GM21381 (cell line): Measurements from ENCODE around the gene MAML2.
"Not testable (repeated sequence)": the region's sequence is repeated elsewhere in the genome, so short reads cannot be mapped to it uniquely, and the experiment has no call there.

Experiments
- ATAC-seq: cut with Tn5 transposase; IDR thresholded peaks from one replicate; pipeline ENCODE4 v1.9.1; 2021; ENCODE audit warnings: mild to moderate bottlenecking, moderate library complexity; ENCODE audit not compliant: unreplicated experiment

The MAML2 gene

DNA sequence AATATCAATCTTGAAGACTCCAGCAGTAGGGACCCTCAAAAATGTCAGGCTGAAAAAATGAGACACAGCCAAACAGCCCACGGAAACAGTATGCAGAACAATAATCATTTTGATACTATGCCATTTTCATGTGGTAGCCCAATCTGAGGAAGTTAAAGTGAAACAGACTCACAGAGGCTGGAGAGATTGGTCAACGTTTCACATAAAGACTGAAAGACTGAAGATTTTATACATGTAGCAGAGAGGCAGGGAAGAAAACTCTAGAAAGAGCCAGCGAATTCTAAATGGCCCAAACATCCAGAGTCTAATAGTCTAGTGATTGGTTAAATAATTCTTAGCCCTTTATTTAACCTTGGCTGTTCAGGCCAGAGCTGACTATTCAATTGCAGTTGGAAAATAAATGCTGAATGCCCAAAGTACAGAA lies 49.4 kb downstream of the MAML2 start:
- peak; percentile 92 for ATAC-seq

DNA sequence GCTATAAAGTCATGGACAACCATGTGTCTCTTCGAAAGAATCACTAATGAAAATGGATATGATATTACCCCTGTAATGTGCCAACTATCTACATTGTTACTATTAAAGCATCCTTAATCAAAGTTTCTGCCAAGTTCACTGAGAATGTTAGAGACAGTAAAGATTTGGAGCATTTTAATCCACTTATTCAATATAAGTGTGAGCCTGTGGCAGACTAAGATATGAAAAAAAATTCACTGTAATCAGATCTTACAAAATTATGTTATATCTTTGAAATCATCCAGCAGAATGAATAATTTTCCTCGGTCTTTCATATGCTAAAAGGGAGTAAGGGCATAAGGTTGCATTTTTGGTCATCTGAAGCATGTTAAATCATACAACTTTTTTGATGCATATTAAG lies 49.9 kb downstream of the MAML2 start:
- ATAC-seq, result no peak

DNA sequence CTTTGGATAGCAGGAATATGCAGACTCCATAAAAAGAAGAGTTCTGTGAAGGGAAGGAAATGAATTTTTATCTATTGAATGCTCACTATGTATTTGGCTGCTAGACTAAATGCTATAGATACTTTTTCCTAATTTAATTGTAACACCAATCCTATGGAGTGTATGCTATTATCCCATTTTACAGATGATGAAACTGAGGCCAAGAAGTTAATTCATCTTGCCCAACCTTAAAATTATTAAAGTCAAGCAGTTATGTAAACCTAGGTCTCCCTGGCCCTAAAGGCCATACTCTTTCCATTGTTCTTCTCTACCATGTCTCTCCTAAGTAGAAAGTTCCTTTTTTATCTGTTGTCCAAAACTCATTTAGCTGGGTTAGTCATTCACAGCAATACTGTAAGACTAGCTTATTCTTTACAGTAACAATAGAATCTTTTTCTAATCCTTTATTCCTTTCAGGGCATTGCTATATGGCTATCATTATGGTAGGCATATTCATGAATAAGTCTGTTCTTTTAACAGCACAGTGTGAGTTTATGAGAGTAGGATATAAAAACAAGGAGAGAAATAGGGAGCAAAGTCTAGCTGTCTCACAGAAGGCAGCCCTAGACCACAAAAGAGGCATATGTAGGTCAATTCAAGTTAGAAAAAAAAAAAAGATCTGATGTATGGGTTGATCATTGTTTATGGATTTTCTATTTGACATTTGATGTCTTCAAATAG lies 50.5 kb downstream of the MAML2 start:
- ATAC-seq, result no peak

DNA sequence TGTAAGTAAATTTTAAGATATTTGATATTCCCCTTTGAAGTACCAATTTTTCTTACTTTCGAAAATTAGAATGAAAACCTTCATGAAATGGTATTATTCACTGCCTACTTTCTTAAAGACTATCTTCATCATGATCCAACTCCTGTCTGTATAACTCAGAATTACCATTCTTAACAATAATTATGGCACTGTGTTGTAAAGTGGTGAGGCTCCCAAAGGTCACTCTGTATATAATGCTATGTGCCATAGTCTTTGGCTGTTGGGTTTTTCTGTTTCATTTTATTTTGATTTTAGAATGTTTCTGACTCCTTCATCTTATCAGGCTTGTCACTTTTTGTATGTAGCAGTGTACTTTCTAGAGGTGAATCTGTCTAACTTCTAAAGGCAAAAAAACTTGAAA lies 52.4 kb downstream of the MAML2 start:
- no peak for ATAC-seq

DNA sequence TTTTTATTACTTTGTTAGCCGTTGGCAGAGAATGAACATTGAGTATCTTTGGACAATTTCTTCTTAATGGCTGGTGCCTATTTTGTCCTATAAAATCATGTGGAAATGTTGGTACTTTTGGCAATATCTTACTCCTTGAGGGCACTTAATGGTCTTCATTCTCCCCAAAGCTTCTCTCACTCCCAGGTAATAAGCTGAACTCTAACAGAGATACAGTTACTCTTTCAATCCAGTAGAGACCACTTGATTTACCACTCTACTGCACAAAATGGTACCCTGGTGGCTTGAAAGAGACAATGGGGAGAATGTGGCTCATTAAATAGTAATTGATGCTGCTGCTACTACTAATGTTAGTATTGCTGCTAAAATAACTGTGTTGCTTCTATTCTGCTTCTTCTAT lies 53.0 kb downstream of the MAML2 start:
- no peak for ATAC-seq

DNA sequence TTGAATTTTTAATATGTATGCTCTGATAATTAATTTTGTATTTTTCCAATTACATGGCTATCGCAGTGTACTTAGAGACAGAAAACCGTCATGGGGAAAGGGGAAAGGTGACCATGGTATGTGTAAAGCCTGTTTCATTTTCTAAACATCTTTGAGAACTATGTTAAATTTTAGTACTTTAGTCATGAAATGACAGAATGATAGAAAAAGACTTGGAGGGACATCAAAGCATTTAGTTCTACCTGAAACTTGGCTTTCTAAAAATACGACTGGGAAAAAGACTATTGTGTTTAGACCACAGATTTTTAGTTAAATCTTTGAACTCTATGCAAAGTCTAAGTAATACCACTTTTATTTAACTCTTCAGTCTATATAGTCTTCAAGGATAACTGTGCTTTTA lies 54.1 kb downstream of the MAML2 start:
- no peak for ATAC-seq

DNA sequence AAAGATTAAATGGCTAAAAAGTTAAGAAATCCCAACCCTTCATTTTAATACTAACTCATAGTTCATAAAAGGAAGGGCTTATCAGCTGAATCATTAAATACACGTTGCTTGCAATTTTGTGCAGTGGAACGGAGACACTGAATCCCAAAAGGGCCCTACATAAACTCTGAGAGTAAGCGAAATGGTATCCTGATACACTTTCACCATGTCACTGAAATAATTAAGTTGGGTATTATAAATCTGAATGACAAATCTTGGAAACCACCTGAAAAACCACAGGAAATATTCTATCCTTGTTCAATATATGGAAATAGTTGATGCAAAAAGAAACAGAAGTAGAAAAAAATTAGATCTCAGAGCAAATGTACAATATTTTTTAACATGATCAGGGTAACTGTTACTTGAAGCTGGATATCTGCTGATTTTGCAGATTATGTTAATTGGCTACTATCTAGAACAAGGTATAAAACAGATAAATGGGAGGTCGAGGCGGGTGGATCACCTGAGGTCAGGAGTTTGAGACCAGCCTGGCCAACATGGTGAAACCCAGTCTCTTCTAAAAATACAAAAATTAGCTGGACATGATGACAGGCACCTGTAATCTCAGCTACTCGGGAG lies 55.1 kb downstream of the MAML2 start:
- no peak for ATAC-seq

DNA sequence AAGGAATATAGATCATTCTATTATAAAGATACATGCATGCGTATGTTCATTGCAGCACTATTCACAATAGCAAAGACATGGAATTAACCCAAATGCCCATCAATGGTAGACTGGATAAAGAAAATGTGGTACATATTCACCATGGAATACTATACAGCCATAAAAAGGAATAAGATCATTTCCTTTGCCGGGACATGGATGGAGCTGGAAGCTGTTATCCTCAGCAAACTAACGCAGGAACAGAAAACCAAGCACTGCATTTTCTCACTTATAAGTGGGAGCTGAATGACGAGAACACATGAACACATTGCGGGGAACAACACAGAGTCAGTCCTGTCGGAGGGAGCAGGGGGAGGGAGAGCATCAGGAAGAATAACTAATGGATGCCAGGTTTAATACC lies 57.0 kb downstream of the MAML2 start:
- not testable (repeated sequence) for ATAC-seq

DNA sequence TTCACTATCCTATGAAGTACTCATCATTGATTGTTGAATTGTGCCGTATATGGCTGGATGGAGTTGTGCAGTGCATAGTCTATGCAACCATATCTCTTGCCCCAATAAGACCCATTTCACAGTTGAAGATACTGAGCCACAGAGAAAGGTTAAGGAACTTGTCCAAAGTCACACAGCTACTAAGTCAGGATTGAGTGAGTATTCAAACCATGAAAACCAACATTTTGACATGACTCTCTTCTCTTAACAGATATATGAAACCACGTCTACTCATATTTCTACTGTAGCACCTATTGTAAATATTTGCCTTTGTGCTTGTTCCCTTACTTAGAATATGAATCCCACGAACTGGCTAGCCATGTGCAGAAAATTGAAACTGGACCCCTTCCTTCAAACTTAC lies 58.1 kb downstream of the MAML2 start:
- ATAC-seq, result no peak

DNA sequence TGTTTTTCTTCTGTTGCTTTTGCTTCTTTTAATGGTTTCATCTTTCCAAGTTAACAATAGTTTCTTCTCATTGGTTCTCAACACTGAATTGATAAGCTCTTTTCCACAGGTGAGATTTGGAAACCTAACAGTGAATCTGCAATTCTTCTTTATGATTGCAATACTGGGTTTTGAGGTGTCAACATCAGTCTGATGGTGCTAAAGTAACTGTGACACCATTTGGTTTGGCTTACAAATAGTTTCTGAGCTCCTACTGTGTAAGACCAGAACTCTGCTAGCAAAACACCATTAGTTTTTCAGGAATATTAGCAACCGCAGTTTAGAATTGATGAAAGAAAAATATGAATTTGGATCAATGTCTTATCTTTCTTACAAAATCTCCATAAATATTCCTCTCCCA lies 58.6 kb downstream of the MAML2 start:
- ATAC-seq, result no peak

DNA sequence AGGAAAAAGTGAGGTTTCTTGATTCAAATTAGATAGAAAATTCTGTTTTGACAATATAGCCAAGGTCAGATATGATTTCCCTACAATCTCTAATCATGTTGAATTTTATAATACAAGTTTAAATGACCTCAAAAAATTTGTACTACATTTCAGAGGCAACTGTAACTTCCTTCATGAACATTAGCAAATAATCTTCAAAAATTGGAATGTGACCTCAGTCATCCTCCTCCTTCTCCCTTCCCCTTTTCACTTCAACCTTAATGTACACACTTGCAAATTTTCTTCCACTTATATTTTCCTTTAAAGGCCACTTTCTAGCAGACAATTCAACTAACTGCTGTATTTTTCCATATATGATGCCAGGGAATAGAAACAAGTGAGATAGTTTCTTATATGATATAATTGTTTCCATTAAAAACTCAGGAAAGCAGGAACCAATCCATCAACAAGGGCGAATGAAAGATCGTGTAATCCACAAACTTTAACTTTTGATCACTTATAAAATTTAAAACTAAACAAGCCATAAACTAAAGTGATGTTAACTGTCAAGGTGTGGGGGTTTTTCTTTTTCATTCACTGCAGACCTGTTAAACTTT lies 60.3 kb downstream of the MAML2 start:
- no peak for ATAC-seq

DNA sequence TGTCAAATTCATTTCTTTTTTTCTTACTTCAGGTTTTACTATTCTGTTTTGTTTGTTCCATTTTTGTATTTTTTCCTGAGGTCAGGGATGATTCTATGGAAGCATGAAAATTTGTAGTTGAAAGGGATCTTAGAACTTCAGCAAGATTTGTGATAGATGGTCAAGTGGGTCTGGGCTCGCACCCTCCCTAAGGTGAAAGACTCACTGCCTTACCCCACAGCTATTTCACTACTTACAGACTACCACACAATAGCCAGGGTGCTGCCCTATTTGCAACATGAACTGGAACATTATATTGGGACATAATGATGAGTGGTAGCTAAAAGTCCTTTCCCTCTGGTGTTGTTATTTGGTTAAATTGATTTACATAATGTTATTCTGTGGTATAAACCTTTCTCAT lies 62.6 kb downstream of the MAML2 start:
- no peak for ATAC-seq

DNA sequence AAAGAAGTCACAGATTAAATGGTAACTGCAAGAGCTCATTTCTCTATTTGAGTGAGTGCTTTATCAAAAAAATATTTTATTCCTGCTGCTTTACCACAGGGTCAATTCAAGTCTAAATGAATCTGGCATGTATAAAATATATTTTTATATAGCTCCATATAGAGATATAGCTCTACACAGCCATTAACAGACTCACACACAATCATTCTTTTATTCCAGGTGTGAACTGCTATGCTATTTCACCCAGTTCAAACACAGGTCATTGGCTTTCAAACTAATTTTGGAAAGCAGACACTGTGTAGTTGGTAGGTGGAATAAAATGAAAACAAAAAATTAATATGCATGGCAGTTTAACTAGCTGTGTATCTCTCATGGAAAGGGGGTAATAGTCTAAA lies 63.1 kb downstream of the MAML2 start:
- no peak for ATAC-seq

DNA sequence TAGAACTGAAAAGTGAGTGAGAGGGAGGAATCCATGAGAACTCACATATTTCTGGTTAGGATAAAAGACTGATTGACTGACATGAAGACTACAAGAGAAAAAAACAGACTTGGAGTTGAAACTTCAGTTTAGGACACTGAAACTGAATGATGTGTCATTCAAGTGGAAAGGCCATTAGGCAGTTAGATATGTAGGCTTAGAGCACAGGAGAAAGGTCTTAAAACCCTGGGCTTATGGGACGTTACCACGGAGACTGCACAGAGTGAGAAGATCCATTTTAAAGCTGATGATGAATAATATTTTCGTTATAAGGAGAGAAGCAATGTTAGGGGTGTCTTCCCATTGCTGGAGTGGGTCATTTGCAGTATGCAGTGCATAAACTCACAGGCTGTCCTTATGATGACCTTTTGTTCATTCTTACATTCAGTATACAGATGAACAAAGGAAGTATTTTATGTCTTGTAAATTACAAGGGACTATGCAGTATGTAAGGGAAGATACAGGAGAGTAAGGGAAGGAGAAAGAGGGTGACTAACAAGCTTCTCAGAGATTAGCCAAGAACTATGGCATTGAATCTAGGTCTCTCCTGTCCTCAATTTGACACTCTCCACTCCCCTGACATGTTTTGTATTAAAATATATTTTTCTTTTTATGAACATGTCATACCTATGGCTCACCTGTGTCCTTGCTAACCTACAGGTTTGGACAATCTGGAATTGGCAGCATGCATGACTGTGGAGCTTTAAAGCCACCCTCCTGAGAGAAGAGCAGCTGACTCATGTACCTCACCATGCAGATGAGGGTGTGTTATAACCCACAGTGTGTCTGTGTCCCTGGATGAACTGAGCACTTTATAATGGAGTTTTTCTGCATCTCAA lies 63.7 kb downstream of the MAML2 start:
- no peak for ATAC-seq

DNA sequence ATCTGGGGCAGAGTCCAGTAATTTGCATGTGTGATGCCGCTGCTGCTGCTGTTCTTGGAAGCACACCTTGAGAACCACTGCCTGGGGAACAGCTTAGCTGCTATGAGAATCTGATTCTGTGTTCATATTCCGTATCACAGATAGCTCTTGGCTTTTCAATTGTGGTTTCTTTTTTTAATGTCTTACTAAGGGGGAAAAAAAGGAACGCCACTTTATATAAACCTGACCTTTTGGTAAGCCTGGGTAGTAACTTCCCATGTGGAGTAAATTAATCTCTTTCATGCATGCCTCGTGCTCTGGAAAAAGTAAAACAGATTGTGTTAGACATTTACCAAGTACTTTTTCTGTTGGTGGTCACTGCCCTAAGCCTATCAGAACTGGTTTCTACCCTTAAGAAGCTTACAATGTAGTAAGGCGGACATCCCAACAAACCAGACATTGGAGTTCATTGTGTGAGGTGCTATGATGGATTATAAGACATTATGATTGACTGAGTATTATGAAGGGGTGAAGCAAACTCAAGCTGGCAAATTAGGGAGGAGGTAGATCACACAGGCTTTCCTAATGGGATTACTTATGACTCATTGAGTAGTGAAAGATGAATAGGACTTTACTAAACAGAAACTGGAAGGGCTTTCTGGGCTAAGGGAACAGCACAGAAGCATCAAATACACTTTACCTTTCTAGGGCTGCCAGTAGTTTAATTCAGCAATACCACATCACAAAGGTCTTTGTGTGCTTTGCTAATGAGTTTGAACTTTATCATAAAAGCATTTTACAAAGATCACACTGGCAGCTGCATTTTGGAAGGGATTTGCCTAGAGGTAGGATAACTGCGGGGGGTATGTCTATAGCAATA lies 64.7 kb downstream of the MAML2 start:
- no peak for ATAC-seq

DNA sequence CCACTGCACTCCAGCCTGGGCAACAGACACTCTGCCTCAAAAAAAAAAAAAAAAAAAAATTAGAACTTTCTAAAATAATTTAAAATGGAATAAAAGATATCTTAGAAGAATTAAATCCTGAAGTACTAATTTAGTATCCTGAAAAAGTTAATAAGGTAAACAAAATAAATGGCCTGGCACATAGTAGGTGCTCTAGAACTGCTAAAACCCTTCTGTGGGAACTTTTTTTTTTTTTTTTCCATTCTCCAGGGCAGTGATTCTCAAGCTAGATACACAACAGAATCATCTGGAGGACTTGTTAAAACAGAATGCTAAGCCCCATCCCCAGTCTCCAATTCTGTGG lies 65.3 kb downstream of the MAML2 start:
- ATAC-seq, result no peak

DNA sequence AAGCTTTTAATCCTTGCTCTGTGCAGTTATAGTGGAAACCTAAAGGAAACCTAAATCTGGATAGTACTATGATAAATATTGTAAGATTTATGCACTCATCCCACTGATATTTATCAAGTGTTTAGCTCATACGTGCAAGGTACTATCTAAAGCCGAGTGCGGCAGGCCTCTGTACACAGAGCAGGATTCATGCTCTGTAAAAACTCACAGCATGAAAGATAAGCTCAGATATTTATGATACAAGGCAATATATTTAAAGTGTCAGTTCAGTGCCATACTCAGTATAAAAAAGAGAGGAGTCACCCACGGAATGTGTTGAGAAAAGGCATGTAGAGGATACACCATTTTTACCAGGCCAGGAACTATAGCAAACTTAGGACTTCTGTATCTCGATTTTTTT lies 66.2 kb downstream of the MAML2 start:
- no peak for ATAC-seq

DNA sequence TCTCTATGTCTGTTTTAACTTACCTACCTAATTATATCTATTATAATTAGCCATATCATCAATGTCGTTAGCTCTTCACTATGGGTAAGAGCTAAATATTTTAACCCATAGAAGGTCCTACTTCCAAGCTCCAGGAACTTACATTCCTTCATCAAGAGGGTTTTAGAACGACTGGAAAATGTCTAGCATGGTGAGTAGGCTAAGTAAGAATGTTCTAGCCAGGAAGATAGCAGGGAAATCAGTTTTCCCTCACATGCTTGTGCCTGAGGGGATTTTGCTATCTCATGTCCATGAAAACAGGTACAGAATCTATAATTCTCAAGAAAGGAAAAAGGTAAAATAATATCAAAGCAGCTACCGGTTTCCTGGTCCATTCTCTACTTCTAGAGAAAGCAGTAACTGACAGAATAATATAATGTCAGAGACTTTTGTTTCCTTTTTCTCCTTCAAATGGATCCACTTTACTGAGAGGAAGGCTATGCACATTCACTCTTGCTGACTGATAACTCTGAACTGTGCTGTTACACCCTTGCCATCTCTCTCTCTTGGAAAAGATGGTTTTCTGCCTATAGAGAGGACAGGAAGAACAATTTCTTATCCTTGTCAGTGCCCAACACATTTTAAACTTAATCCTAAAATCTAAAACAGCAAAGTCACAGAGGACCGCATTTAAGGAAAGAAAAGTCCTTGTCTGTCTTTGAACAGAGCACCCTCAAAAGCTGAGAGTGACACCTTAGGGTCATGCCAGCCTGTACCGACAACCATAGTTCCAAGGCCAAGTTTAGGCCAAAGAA lies 67.0 kb downstream of the MAML2 start:
- ATAC-seq, result no peak

DNA sequence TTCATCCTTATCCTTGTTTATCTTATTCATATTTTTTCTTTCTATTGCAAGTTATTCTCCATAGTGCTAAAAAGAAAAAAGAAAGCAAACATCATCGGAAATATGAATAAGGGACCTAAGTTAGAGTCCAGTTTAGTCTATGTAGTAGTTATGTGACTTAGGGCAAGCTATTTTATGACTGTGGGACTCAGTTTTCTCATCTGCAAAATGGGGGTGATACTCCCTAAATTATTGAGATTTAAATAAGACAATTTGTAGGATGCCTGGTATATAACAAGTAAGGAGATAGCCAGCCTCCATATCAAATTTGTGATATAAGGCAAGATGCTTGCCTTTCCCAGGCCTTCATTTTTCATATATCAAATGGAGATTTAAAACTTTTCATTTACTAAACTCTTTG lies 69.5 kb downstream of the MAML2 start:
- no peak for ATAC-seq
